SW 1271 (cell line): Measurements from ENCODE around the gene PPP1R10.

Experiments used
- DNase-seq, 2 experiments: peaks; one replicate each; lab custom pipeline; 2025; lab: John Stamatoyannopoulos, UW

PPP1R10 gene

GRCh38 chr6:30598912-30599624 is 18.0 kb downstream of the PPP1R10 start:
- DNase-seq, result no peak

DNA sequence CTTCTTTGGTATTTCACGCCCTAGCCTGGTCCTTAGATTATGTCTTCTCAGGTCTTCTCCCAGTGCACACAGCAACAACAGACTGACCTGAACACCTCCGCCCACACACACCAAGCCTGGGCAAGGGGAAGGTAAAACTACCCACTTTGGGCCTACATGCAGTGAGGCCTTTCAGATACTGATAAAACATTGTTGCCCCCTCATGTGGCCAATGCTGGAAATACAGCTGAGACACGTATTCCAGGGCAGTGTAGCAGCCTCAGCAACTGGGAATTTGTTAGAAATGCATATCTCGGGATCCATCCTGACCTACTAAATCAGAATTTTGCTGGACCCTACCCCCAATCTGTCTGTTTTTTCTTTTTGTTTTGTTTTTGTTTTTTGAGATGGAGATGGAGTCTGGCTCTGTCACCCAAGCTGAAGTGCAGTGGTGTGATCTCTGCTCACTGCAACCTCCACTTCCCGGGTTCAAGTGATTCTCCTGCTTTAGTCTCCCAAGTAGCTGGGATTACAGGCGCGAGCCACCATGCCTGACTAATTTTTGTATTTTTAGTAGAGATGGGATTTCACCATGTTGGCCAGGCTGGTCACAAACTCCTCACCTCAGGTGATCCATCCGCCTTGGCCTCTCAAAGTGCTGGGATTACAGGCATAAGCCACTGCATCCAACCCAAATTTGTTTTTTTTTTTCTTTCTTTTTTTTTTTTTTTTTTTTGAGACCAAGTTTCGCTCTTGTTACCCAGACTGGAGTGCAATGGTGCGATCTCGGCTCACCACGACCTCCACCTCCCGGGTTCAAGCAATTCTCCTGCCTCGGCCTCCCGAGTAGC is 19.5 kb downstream of the PPP1R10 start:
- peak; percentile 30 to 70 for DNase-seq

DNA sequence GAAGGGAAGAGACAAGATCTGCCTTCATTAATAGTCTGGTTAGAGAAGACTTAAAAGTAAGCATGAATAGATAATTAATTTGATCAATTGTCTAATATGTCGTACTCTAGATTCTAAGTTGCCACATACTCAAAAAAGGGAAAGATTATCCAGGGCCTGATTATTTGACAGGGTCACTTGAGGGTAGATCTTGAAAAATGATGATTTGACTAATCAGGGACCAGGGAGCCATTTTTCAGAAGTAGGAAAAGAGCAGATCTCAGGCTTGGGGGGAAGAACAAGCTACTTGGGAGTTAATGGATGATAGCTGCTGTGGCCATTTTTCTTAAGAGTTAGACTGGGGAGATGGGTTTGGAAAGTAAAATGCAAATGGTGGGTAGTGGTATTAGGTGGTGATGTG is 24.8 kb downstream of the PPP1R10 start:
- no peak for DNase-seq

- no peak for DNase-seq
These were observed 26.0 kb downstream of the PPP1R10 start for GRCh38 chr6:30591008-30591407.

- no peak for DNase-seq
These were observed 26.5 kb downstream of the PPP1R10 start for GRCh38 chr6:30590509-30590908.

DNA sequence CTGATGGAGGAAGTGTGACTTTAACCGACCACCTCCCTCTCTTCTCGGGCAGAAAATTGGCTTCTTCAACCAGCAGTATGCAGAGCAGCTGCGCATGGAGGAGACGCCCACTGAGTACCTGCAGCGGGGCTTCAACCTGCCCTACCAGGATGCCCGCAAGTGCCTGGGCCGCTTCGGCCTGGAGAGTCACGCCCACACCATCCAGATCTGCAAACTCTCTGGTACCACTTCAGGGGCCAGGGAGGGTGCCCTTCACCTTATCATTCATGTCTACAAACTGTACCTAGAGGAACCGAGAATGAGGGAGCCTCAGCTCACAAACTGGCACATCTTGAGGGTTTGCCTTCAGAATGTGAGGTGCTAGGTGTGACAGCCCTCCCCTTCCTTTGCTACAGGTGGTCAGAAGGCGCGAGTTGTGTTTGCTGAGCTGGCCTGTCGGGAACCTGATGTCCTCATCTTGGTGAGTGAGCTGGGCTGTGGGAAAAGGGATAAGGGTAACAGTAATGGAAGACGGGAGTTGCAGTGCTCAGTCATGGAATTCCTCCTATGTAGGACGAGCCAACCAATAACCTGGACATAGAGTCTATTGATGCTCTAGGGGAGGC is 27.2 kb downstream of the PPP1R10 start:
- DNase-seq, result no peak

GRCh38 chr6:30583921-30584320 is 33.1 kb downstream of the PPP1R10 start:
- DNase-seq, result no peak

- no peak for DNase-seq
These were observed 39.0 kb downstream of the PPP1R10 start for GRCh38 chr6:30578051-30578450.

DNA sequence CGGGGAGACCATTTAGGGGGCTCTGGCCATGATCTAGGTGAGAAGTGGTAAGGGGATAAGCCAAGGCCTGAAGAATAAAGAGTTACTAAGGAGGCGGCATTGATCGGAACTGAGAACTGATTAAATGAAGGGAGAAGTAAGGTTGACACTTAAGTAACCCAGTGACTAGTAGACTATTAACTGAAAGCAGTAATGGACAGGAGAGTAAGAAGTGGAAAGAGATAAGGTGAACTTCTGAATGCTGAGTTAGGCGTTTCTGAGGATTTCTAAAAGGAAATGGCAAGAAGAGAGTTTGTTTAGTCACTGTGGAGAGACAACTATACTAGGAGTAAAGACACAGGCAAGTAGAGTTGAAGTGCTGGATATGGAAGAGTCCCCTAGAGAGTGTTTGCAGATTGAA is 43.9 kb downstream of the PPP1R10 start:
- DNase-seq, result no peak

DNA sequence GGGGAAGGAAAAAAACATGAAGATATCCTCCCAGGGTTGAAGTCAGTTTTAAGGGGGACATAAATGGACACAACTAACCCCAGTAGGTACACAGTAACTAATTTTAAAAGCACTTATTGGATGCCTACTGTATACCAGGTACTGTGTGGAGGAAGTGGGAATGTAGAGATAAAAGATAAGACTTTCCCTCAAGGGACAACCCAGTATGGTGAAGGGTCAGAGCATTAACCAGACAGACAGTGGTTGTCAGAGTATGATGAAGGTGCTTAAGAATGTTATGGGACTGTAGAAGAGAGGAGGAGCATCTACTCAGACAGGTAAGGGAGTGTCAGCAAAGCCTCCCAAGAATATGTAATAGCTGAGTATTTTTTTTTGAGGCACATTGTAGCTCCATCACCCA is 44.9 kb downstream of the PPP1R10 start:
- DNase-seq, result no peak

- DNase-seq, result no peak
These were observed 45.3 kb downstream of the PPP1R10 start for GRCh38 chr6:30571762-30572082.

- DNase-seq, result peak; percentile 77 to 95
These were observed 45.8 kb downstream of the PPP1R10 start, which contains the start of gene ABCF1 for GRCh38 chr6:30571075-30571761. Gene ABCF1 (plus strand): TSS chr6:30571442. CDS start chr6:30571488, 46 bp downstream.

GRCh38 chr6:30570740-30571074 is 46.3 kb downstream of the PPP1R10 start:
- no peak for DNase-seq

DNA sequence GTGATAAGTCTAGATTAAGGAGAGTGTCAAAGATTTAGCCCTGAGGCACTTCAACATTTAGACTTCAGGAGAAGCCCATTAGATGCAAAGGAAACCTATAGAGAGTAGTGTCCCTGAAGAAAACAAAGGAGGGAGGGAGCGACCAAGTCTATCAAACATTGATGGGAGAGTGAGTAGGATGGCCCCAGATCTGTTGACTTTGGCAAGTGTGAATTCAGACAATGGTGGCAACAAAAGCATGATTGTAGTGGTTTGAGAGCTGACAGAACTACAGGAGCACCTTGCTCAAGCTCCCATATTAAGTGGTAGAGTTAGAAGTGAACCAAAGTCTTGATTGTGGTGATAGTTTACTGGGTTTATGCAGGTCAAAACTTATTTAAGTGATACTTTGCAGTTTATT is 46.8 kb downstream of the PPP1R10 start:
- no peak for DNase-seq

DNA sequence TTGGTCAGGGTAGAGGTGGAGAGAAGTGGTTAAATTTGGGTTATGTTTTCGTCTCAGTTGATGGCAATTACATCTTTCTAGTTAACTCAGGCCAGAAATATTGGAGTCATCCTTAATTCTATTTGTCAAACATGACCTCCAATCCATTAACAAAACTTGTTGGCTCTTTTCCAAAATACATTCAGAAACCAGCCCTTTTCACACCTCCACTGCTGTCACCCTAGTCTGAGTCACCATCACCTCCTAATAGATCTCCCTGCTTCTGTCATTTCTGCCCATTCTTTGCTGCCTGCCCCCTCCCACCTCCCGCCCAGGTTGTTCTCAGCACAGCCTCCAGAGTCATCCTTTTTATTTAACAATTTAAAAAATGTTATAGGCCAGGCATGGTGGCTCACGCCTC is 48.8 kb downstream of the PPP1R10 start:
- no peak for DNase-seq

- no peak for DNase-seq
These were observed 51.3 kb downstream of the PPP1R10 start for GRCh38 chr6:30565772-30566171.

DNA sequence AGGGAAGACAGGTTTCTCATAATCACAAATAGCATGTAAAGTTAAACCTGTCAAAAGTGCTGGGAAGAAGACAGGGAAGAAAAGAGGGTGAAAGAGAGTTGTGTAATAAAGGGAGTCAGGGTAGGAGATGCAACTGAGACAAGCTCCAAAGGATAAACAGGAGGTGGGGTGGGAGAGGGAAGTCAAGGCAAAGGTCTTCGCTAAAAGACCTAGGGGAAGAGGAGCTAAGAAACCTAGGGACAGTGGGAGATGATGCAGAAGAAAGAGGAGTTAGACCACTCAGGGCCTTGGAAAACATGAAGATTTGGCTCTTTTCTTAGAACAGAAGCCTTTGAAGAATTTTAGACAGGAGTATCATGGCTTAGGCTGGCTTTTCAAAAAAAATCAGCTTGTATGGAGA is 52.9 kb downstream of the PPP1R10 start:
- DNase-seq, result no peak

DNA sequence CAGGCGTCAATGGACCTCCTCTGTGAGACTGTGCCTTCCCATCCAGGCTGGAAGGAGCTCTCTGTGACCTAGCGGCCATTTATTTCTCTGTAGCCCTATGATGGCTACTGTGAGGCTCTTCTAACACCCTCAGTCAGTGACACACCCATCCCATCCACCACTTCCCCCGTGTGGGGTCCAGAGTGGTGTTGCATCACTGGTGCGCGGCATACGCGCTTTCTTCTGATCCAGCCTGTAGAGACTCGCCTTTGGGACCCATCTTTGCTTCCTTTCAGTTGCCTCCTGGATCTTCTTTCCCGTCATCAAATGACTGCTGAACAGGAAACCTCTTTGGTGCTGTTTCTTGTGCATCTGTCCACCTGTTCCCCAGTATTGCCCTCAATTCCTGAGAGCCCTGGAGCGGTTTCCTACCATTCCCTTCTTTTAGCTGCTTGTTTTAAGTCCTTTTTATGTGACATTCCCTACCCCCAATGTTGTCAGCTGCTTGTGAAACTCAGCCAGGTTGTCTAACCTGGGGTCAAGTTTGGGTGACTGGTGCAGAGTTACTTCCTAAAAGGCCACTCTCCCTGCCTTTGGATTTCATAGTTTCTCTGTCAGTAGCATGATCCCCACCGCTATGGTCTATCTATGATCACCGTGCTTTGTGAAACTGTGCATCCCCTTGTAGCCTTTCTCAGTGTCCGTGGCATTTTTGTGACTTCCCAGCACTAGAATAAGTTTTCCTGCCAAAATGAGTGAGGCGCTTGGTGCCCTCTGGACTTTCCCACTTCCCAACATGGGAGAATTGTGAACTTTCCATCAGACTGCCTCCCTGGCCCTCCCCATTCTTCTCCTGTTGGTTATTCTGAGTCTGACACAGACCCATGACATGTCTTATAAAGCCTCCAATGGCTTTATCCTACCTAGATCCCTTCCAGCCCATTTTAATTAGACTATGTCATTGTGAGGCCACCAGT is 54.3 kb downstream of the PPP1R10 start:
- DNase-seq, result no peak

DNA sequence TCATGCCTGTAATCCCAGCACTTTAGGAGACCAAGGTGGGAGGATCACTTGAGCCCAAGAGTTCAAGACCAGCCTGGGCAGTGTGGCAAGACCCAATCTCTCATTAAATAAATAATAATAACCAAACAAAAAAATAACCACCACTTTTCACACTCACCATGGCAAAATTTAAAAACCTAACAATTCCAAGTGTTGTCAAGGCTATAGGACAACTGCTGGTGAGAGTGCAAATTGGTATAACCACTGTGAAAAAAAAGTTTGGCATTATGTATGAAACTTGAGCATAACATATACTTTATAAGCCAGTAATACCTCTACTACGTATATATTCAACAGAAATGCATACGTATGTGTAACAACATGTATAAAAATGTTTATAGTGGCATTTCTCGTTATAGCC is 56.1 kb downstream of the PPP1R10 start:
- no peak for DNase-seq

- DNase-seq, result no peak
These were observed 59.4 kb downstream of the PPP1R10 start for GRCh38 chr6:30557683-30557981.

- DNase-seq, result peak; percentile 77 to 94
These were observed 59.9 kb downstream of the PPP1R10 start, which contains the start of gene PRR3 for GRCh38 chr6:30556906-30557682. Gene PRR3 (plus strand): TSS chr6:30557295. CDS start chr6:30557345, 50 bp downstream.
